ENCODE results near the gene DDX21. TPM values are rescaled to one million over a fixed set of nuclear protein-coding genes. Genes with fewer than 3 reads are reported as not detected.
"Not testable (repeated sequence)": the region's sequence is repeated elsewhere in the genome, so short reads cannot be mapped to it uniquely, and the experiment has no call there.

Gene DDX21
- 10 to 100 TPM; 18.4 to 86.5 (median 44.3) TPM for total RNA-seq

DNA sequence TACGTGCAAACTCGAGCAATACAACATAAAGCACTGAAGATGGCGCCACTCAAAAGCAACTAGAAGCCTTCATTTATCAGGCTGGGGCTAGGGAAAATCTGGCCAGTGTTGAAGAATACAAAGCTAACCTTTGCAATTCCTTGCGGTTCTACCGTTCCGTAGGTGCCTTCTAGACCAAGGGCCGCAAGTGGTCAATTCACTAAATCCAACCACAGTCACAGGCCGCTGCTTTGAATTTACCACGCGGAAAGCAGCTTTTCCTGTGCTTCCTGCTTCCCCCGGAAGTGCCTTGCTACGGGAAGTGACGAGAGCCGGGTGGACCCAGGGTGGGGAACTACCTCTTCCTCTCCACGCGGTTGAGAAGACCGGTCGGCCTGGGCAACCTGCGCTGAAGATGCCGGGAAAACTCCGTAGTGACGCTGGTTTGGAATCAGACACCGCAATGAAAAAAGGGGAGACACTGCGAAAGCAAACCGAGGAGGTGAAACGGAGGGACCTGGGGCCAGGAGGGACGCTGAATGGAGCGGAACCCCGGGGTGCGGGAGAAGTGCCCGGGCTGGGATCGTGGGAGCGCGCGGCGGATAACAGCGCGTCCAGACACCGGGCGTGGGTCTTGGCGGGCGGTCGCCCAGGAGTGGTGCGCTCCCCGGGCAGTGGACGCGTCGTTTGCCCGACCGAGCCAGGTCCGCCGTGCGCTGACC lies at the start of gene DDX21:
DDX21 (plus strand) TSS at position 339 of the 701 bp plus-strand sequence; CDS start at position 395, 56 bp downstream.
- WGBS, 2 donors, result 0% methylated on average over 52 to 53 of the region's 53 CpGs
- Histone ChIP-seq H3K9me3 (no peaks in the 10 kb centered on the region), H3K27me3 (no peaks in the 10 kb centered on the region), H3K4me1 (peaks cover 19 to 29% (median 23%) of the 10 kb centered on the region in 4 donors), H3K36me3 (peaks cover under 1 to 15% (median 4%) of the 10 kb centered on the region in 4 donors), H3K27ac (peak within 1 kb of the TSS; percentile 88 to 96 (median 94)), H3K4me3 (peak within 1 kb of the TSS; percentile 64 to 91 (median 78))
- ATAC-seq (ENCODE audit: low FRiP score in 2 of 2), result peak; percentile 97 to 98
- peak in 1 of 2 donors; percentile 92 for DNase-seq
- no peak for TF ChIP-seq EP300 (IDR thresholded peaks at IDR 0.05)
- TF ChIP-seq POLR2A (IDR thresholded peaks at IDR 0.05), result peak in 3 of 4 donors; percentile 40 to 88 (median 78)
- TF ChIP-seq, protein P1, sequence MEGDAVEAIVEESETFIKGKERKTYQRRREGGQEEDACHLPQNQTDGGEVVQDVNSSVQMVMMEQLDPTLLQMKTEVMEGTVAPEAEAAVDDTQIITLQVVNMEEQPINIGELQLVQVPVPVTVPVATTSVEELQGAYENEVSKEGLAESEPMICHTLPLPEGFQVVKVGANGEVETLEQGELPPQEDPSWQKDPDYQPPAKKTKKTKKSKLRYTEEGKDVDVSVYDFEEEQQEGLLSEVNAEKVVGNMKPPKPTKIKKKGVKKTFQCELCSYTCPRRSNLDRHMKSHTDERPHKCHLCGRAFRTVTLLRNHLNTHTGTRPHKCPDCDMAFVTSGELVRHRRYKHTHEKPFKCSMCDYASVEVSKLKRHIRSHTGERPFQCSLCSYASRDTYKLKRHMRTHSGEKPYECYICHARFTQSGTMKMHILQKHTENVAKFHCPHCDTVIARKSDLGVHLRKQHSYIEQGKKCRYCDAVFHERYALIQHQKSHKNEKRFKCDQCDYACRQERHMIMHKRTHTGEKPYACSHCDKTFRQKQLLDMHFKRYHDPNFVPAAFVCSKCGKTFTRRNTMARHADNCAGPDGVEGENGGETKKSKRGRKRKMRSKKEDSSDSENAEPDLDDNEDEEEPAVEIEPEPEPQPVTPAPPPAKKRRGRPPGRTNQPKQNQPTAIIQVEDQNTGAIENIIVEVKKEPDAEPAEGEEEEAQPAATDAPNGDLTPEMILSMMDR (IDR thresholded peaks at IDR 0.05), result peak; percentile 24 to 65 (median 48)
- TF ChIP-seq POLR2AphosphoS5 (IDR thresholded peaks at IDR 0.05), result peak; percentile 85 to 90

DNA sequence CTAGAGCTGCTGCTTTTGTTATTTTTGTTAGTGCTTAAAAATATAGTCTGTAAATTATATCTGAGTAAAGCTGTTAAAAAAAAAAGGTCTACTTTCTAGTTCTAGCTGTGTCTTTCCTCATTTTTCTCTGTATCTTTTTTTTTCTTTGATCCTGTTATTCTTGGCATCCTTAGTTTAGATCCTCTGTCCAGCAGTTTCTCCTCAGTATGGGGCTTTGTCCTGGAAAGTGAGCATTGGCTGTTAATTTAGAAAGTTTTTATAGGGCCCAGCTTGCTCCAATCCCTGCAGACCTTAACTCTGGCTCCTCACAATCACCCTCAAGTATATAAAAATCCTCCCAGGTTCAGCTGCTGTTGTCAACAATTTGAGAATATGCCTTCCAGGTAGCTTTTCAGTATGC lies 31.4 kb upstream of the DDX21 start:
- no peaks in the 10 kb centered on the region for H3K9me3 ChIP-seq
- H3K36me3 ChIP-seq, result peaks cover 0 to 48% (median 12%) of the 10 kb centered on the region in 4 donors

DNA sequence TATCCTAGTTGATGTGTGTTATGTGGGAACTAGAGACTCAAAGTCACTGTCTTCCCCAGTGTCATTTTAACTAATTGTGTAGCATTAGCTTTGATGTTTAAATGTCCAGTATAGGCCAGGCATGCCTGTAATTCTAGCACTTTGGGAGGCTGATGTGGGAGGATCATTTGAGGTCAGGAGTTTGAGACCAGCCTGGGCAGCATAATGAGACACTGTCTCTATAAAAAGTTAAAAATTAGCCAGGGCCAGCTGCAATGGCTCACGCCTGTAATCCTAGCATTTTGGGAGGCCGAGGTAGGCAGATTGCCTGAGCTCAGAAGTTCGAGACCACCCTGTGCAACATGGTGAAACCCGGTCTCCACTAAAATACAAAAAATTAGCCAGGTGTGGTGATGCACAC lies 30.5 kb upstream of the DDX21 start:
- no peak overlapping the region for H3K4me3 ChIP-seq
- WGBS, 2 donors, result 98 to 100% methylated on average over 4 of the region's 4 CpGs
- ATAC-seq (ENCODE audit: low FRiP score in 2 of 2) (no peak), DNase-seq (no peak)
- H3K9me3 ChIP-seq, result no peaks in the 10 kb centered on the region
- H3K36me3 ChIP-seq, result peaks cover 0 to 48% (median 11%) of the 10 kb centered on the region in 4 donors
- TF ChIP-seq POLR2AphosphoS5 (IDR thresholded peaks at IDR 0.05) (no peak), EP300 (IDR thresholded peaks at IDR 0.05) (no peak), POLR2A (IDR thresholded peaks at IDR 0.05) (no peak)
- TF ChIP-seq, protein P1 (IDR thresholded peaks at IDR 0.05), result no peak
- H3K27me3 ChIP-seq, result no peaks in the 10 kb centered on the region
- no peaks in the 10 kb centered on the region for H3K4me1 ChIP-seq
- no peak overlapping the region for H3K27ac ChIP-seq

More for the DNA sequence above, 31.4 kb upstream of the DDX21 start:
- ATAC-seq (ENCODE audit: low FRiP score in 2 of 2) (no peak), DNase-seq (no peak)
- TF ChIP-seq EP300 (IDR thresholded peaks at IDR 0.05), result no peak
- TF ChIP-seq POLR2A (IDR thresholded peaks at IDR 0.05), result no peak
- TF ChIP-seq POLR2AphosphoS5 (IDR thresholded peaks at IDR 0.05), result no peak
- TF ChIP-seq, protein P1 (IDR thresholded peaks at IDR 0.05), result no peak
- Histone ChIP-seq H3K4me1 (no peaks in the 10 kb centered on the region), H3K27ac (no peak overlapping the region), H3K27me3 (no peaks in the 10 kb centered on the region), H3K4me3 (no peak overlapping the region)

DNA sequence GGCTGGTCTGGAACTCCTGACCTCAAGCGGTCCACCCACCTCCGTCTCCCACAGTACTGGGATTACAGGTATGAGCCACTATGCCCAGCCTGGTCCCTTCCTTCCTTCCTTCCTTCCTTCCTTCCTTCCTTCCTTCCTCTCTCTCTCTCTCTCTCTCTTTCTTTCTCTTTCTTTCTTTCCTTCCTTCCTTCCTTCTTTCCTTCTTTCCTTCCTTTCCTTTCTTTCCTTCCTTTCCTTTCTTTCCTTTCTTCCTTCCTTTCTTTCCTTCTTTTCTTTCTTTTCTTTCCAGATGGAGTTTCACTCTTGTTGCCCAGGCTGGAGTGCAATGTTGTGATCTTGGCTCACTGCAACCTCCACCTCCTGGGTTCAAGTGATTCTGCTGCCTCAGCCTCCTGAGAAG lies 26.8 kb upstream of the DDX21 start:
- not testable (repeated sequence) for H3K27me3 ChIP-seq; H3K4me1 ChIP-seq; DNase-seq; ATAC-seq (ENCODE audit: low FRiP score in 2 of 2); H3K27ac ChIP-seq; H3K4me3 ChIP-seq; H3K9me3 ChIP-seq
- 89 to 94% methylated on average over 2 of the region's 2 CpGs for WGBS, 2 donors
- H3K36me3 ChIP-seq, result peaks cover 0 to 46% (median 11%) of the 10 kb centered on the region in 4 donors

DNA sequence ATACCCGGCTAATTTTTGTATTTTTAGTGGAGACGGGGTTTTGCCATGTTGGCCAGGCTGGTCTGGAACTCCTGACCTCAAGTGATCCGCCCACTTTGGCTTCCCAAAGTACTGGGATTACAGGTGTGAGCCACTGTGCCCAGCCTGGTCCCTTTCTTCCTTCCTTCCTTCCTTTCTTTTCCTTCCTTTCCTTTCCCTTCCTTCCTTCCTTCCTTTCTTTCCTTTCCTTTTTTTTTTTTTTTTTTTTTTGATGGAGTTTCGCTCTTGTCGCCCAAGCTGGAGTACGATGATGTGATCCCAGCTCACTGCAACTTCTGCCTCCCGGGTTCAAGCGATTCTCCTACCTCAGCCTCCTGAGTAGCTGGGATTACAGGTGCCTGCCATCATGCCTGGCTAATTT lies 26.1 kb upstream of the DDX21 start:
- peaks cover 0 to 49% (median 11%) of the 10 kb centered on the region in 4 donors for H3K36me3 ChIP-seq
- not testable (repeated sequence) for H3K9me3 ChIP-seq; H3K27me3 ChIP-seq; DNase-seq; H3K4me1 ChIP-seq; H3K4me3 ChIP-seq; ATAC-seq (ENCODE audit: low FRiP score in 2 of 2); H3K27ac ChIP-seq
- 94 to 98% methylated on average over 8 of the region's 8 CpGs for WGBS, 2 donors

DNA sequence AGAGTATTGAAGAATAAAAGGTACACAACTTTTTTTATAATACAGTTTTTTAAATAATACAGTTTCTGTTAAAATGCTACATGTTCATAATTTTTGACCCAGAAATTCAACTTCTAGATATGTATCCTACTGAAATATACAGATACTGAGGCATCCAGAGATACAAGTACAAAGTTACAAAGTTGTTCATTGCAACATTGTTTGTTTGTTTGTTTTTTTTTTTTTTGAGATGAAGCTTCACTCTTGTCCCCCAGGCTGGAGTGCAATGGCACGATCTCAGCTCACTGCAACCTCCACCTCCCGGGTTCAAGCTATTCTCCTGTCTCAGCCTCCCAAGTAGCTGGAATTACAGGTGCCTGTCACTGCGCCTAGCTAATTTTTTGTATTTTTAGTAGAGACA lies 23.1 kb upstream of the DDX21 start:
- not testable (repeated sequence) for H3K9me3 ChIP-seq; H3K27ac ChIP-seq; H3K4me3 ChIP-seq; H3K27me3 ChIP-seq; DNase-seq; ATAC-seq (ENCODE audit: low FRiP score in 2 of 2); H3K4me1 ChIP-seq
- H3K36me3 ChIP-seq, result peaks cover 0 to 72% (median 22%) of the 10 kb centered on the region in 4 donors
- WGBS, 2 donors, result 87 to 93% methylated on average over 3 of the region's 3 CpGs
